HEK293 (cell line): ENCODE measurements around the gene CABS1.

ENCODE experiments used
- CTCF ChIP-seq: fragments of 450-650 bp; formaldehyde crosslinking; IDR thresholded peaks from 2 replicates; pipeline ENCODE4 v1.5.1; 2016; ENCODE audit warnings: missing biosample characterization, missing genetic modification characterization
- WT1 ChIP-seq: fragments of 450-650 bp; formaldehyde crosslinking; IDR thresholded peaks from 2 replicates; pipeline ENCODE4 v1.5.1; 2016; ENCODE audit warnings: missing biosample characterization, missing genetic modification characterization
- ZIC2 ChIP-seq: fragments of 450-650 bp; formaldehyde crosslinking; IDR thresholded peaks from 2 replicates; pipeline ENCODE4 v1.5.1; 2016; ENCODE audit warnings: missing biosample characterization, missing genetic modification characterization
- ZNF280D ChIP-seq: fragments of 450-650 bp; formaldehyde crosslinking; IDR thresholded peaks from 2 replicates; pipeline ENCODE4 v1.5.1; 2016; ENCODE audit warnings: missing biosample characterization, missing genetic modification characterization
- ZNF529 ChIP-seq: fragments of 450-650 bp; formaldehyde crosslinking; IDR thresholded peaks from 2 replicates; pipeline ENCODE4 v1.5.1; 2017; ENCODE audit warnings: missing genetic modification characterization, missing biosample characterization; ENCODE audit not compliant: insufficient replicate concordance

- TF ChIP-seq ZNF529 (tag by site-specific recombination) (no peak), ZIC2 (tag by site-specific recombination) (no peak), CTCF (tag by site-specific recombination) (no peak), WT1 (tag by site-specific recombination) (no peak), ZNF280D (tag by site-specific recombination) (no peak)
These were observed 30.7 kb downstream of the CABS1 start for GRCh38 chr4:70365479-70365878.
